Measurements from ENCODE around the gene SOX11.

SOX11 gene

DNA sequence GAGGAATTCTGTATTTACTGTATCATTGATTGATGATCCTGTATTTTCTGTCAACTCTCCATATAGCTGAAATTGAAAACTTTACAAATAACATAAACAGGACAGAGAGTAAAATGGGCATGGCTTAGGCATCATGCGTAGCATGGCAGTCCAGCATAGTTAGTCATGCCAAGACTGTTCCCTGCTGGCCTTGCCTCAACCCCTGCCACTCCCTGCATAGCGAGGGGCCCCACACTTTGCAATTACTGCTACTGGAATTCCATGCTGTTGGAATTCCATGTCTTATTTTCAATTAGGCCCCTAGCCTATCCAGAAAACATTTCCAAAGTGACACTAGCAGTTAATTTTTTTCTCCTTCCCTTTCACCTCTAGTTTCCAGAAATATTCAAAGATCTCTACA is 15.1 kb upstream of the SOX11 start:
- no peak overlapping the region for H3K4me2 ChIP-seq (ENCODE audit: low read depth, low read length, poor library complexity, severe bottlenecking)
- H3K36me3 ChIP-seq (ENCODE audit: low read length): no peaks in the 10 kb centered on the region
- H3K9ac ChIP-seq (ENCODE audit: low read length): no peak overlapping the region
- H3K27me3 ChIP-seq (ENCODE audit: low read length): no peaks in the 10 kb centered on the region
- no peaks in the 10 kb centered on the region; the same call in 1 of the 2 replicates for H3K9me2 ChIP-seq (replicated peaks; ENCODE audit: insufficient read depth, low read length)
- H2AFZ ChIP-seq (ENCODE audit: low read depth, low read length, severe bottlenecking): no peak overlapping the region
- H3F3A ChIP-seq (ENCODE audit: insufficient read depth): no peaks in the 10 kb centered on the region
- TF ChIP-seq, protein P1, sequence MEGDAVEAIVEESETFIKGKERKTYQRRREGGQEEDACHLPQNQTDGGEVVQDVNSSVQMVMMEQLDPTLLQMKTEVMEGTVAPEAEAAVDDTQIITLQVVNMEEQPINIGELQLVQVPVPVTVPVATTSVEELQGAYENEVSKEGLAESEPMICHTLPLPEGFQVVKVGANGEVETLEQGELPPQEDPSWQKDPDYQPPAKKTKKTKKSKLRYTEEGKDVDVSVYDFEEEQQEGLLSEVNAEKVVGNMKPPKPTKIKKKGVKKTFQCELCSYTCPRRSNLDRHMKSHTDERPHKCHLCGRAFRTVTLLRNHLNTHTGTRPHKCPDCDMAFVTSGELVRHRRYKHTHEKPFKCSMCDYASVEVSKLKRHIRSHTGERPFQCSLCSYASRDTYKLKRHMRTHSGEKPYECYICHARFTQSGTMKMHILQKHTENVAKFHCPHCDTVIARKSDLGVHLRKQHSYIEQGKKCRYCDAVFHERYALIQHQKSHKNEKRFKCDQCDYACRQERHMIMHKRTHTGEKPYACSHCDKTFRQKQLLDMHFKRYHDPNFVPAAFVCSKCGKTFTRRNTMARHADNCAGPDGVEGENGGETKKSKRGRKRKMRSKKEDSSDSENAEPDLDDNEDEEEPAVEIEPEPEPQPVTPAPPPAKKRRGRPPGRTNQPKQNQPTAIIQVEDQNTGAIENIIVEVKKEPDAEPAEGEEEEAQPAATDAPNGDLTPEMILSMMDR (IDR thresholded peaks at IDR 0.05; ENCODE audit: insufficient read depth, low read length, poor library complexity, severe bottlenecking): no peak
- TF ChIP-seq EZH2phosphoT487 (conservative IDR thresholded peaks at IDR 0.05; ENCODE audit: low read length): no peak
- H3K4me3 ChIP-seq (ENCODE audit: insufficient read depth, low read length, poor library complexity, severe bottlenecking): no peak overlapping the region
- no peaks in the 10 kb centered on the region for H4K20me1 ChIP-seq (ENCODE audit: low read depth, low read length)
- H3K27ac ChIP-seq (ENCODE audit: low read depth, low read length): no peak overlapping the region
- H3K79me2 ChIP-seq (ENCODE audit: insufficient read depth, low read length): no peaks in the 10 kb centered on the region
- no peaks in the 10 kb centered on the region for H3K9me3 ChIP-seq (ENCODE audit: insufficient read depth, low read length)

GRCh38 chr2:5683471-5683870 is 8.7 kb upstream of the SOX11 start:
- Histone ChIP-seq H3K27ac (ENCODE audit: low read depth, low read length) (no peak overlapping the region), H3K9ac (ENCODE audit: low read length) (no peak overlapping the region), H3K9me2 (replicated peaks; ENCODE audit: insufficient read depth, low read length) (no peaks in the 10 kb centered on the region), H4K20me1 (ENCODE audit: low read depth, low read length) (no peaks in the 10 kb centered on the region), H3F3A (ENCODE audit: insufficient read depth) (no peaks in the 10 kb centered on the region), H3K4me2 (ENCODE audit: low read depth, low read length, poor library complexity, severe bottlenecking) (no peak overlapping the region), H3K79me2 (ENCODE audit: insufficient read depth, low read length) (no peaks in the 10 kb centered on the region), H3K36me3 (ENCODE audit: low read length) (no peaks in the 10 kb centered on the region), H2AFZ (ENCODE audit: low read depth, low read length, severe bottlenecking) (no peak overlapping the region), H3K4me3 (ENCODE audit: insufficient read depth, low read length, poor library complexity, severe bottlenecking) (no peak overlapping the region), H3K27me3 (ENCODE audit: low read length) (no peaks in the 10 kb centered on the region), H3K9me3 (ENCODE audit: insufficient read depth, low read length) (no peaks in the 10 kb centered on the region)
- TF ChIP-seq, protein P1 (IDR thresholded peaks at IDR 0.05; ENCODE audit: insufficient read depth, low read length, poor library complexity, severe bottlenecking): no peak
- no peak for TF ChIP-seq EZH2phosphoT487 (conservative IDR thresholded peaks at IDR 0.05; ENCODE audit: low read length)

DNA sequence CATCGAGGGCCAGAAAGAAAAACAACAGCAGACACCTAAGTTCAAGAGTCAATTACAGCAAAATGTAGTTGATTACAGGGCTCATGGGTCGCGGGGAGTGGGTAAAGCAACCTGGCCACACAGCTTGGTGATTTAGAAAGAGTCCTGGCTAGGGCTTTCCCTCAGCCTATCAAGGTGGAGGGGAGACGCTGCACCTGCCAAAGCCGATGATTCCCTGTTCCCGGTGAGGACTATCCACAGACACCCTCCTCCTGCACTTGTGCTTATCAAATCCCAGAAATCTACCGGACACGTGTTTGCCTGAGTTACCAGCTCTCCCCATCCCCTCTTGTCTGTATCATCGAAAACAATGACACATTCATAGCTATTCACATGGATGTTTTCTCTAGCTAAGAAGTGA is 7.0 kb upstream of the SOX11 start:
- no peak overlapping the region for H3K4me2 ChIP-seq (ENCODE audit: low read depth, low read length, poor library complexity, severe bottlenecking)

More for the DNA sequence above, 7.0 kb upstream of the SOX11 start:
- Histone ChIP-seq H3K27ac (ENCODE audit: low read depth, low read length) (no peak overlapping the region), H3K9me3 (ENCODE audit: insufficient read depth, low read length) (no peaks in the 10 kb centered on the region), H3K36me3 (ENCODE audit: low read length) (no peaks in the 10 kb centered on the region), H3K9me2 (replicated peaks; ENCODE audit: insufficient read depth, low read length) (no peaks in the 10 kb centered on the region), H3K9ac (ENCODE audit: low read length) (no peak overlapping the region), H3K79me2 (ENCODE audit: insufficient read depth, low read length) (no peaks in the 10 kb centered on the region), H3F3A (ENCODE audit: insufficient read depth) (no peaks in the 10 kb centered on the region), H2AFZ (ENCODE audit: low read depth, low read length, severe bottlenecking) (no peak overlapping the region), H3K4me3 (ENCODE audit: insufficient read depth, low read length, poor library complexity, severe bottlenecking) (no peak overlapping the region), H4K20me1 (ENCODE audit: low read depth, low read length) (no peaks in the 10 kb centered on the region), H3K27me3 (ENCODE audit: low read length) (no peaks in the 10 kb centered on the region)
- TF ChIP-seq, protein P1 (IDR thresholded peaks at IDR 0.05; ENCODE audit: insufficient read depth, low read length, poor library complexity, severe bottlenecking): no peak
- TF ChIP-seq EZH2phosphoT487 (conservative IDR thresholded peaks at IDR 0.05; ENCODE audit: low read length): no peak
